ENCODE results near the gene BAAT. TPM values are rescaled to one million over a fixed set of nuclear protein-coding genes. Genes with fewer than 3 reads are reported as not detected.

The BAAT gene
- total and polyA plus RNA-seq, 2 of the 4 experiments (the other 2 are of a cell fraction) = not detected

GRCh38 chr9:101409079-101409477, 24.3 kb upstream of the BAAT start:
- no peak for TF ChIP-seq RCOR1 (IDR thresholded peaks at IDR 0.05; ENCODE audit: insufficient replicate concordance, low read length)
- no peak for TF ChIP-seq RAD21 (IDR thresholded peaks at IDR 0.05; ENCODE audit: low read length)
- TF ChIP-seq, protein P1, sequence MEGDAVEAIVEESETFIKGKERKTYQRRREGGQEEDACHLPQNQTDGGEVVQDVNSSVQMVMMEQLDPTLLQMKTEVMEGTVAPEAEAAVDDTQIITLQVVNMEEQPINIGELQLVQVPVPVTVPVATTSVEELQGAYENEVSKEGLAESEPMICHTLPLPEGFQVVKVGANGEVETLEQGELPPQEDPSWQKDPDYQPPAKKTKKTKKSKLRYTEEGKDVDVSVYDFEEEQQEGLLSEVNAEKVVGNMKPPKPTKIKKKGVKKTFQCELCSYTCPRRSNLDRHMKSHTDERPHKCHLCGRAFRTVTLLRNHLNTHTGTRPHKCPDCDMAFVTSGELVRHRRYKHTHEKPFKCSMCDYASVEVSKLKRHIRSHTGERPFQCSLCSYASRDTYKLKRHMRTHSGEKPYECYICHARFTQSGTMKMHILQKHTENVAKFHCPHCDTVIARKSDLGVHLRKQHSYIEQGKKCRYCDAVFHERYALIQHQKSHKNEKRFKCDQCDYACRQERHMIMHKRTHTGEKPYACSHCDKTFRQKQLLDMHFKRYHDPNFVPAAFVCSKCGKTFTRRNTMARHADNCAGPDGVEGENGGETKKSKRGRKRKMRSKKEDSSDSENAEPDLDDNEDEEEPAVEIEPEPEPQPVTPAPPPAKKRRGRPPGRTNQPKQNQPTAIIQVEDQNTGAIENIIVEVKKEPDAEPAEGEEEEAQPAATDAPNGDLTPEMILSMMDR (conservative IDR thresholded peaks at IDR 0.05; ENCODE audit: low read depth, low read length) = no peak
- no peak for TF ChIP-seq MAZ (IDR thresholded peaks at IDR 0.05; ENCODE audit: borderline replicate concordance, low read depth, low read length)
- no peak for TF ChIP-seq POLR2A (IDR thresholded peaks at IDR 0.05; ENCODE audit: low read depth, low read length)
- no peak for TF ChIP-seq CHD1 (IDR thresholded peaks at IDR 0.05; ENCODE audit: low read depth, low read length)
- TF ChIP-seq MAFK (IDR thresholded peaks at IDR 0.05; ENCODE audit: low read depth, low read length) = no peak
- TF ChIP-seq RFX5 (IDR thresholded peaks at IDR 0.05; ENCODE audit: low read depth, low read length) = no peak
- no peak for TF ChIP-seq ELK1 (IDR thresholded peaks at IDR 0.05; ENCODE audit: borderline replicate concordance, low read depth, low read length)
- no peak for TF ChIP-seq SMC3 (IDR thresholded peaks at IDR 0.05; ENCODE audit: low read depth, low read length)
- no peak for TF ChIP-seq FOS (IDR thresholded peaks at IDR 0.05; ENCODE audit: low read depth, low read length)
- TF ChIP-seq BHLHE40 (IDR thresholded peaks at IDR 0.05; ENCODE audit: low read depth, low read length) = no peak
- TF ChIP-seq USF2 (IDR thresholded peaks at IDR 0.05; ENCODE audit: low read depth, low read length) = no peak
- TF ChIP-seq NFE2L2 (IDR thresholded peaks at IDR 0.05; ENCODE audit: low read depth, low read length) = no peak
- TF ChIP-seq MXI1 (IDR thresholded peaks at IDR 0.05; ENCODE audit: borderline replicate concordance, low read depth, low read length) = no peak
- TF ChIP-seq CEBPB (IDR thresholded peaks at IDR 0.05; ENCODE audit: low read depth, low read length) = no peak
- H3K9me1 ChIP-seq (ENCODE audit: insufficient read depth, low read length) = no peaks in the 10 kb centered on the region
- no peaks in the 10 kb centered on the region for H3K27me3 ChIP-seq (ENCODE audit: control insufficient read depth, insufficient read depth, low read length)
- H4K91ac ChIP-seq (ENCODE audit: insufficient read depth, low read depth, low read length) = no peak overlapping the region
- BruUV-seq (replicated peaks) = no TSS peak
- H2BK15ac ChIP-seq (ENCODE audit: low read depth, low read length) = no peak overlapping the region
- H3K18ac ChIP-seq (ENCODE audit: low read depth, low read length) = no peak overlapping the region
- H3K4me1 ChIP-seq (ENCODE audit: control insufficient read depth, insufficient read depth, low read length) = no peaks in the 10 kb centered on the region
- peaks cover 32% of the 10 kb centered on the region for H3K36me3 ChIP-seq (ENCODE audit: control insufficient read depth, insufficient read depth, low read length)
- no peak overlapping the region for H2BK5ac ChIP-seq (ENCODE audit: low read depth, low read length, poor library complexity, severe bottlenecking)
- DNase-seq (peak; percentile 20), ATAC-seq (ENCODE audit: low read depth) (no peak)
- no peak overlapping the region for H2AFZ ChIP-seq (replicated peaks; ENCODE audit: low read length, poor library complexity)
- H3K27ac ChIP-seq (ENCODE audit: insufficient read depth, low read length) = no peak overlapping the region
- in situ Hi-C loops (cut with MboI; ENCODE audit: low sequenced_read_pairs) (no loop called here), dilution Hi-C loops (cut with HindIII; ENCODE audit: low sequenced_read_pairs, unreplicated experiment) (no loop called here), intact Hi-C loops (cut with micrococcal nuclease) (no loop called here)
- H2AK9ac ChIP-seq (replicated peaks; ENCODE audit: low read depth, low read length, poor library complexity) = no peak overlapping the region
- H3K4ac ChIP-seq (ENCODE audit: low read depth, low read length) = no peak overlapping the region
- H3K4me3 ChIP-seq (ENCODE audit: insufficient read depth, low read depth, low read length) = no peak overlapping the region
- POLR2A ChIA-PET (ENCODE audit: unreplicated experiment) = no interaction called here
- H2AK5ac ChIP-seq (ENCODE audit: low read depth, low read length) = no peak overlapping the region
- no peak overlapping the region for H3K56ac ChIP-seq (ENCODE audit: extremely low read depth, insufficient read depth, low read length)
- H3K4me2 ChIP-seq (ENCODE audit: low read depth, low read length) = no peak overlapping the region
- H2BK20ac ChIP-seq (ENCODE audit: low read depth, low read length) = no peak overlapping the region
- peaks cover 0 to 7% of the 10 kb centered on the region in 2 experiments; a peak in 1 of 4 replicates for H3K79me1 ChIP-seq (ENCODE audit: low read depth in 1 of 2, low read length in 2 of 2)
- H4K8ac ChIP-seq (ENCODE audit: low read depth in 2 of 2, low read length in 2 of 2) = no peak overlapping the region
- H3K14ac ChIP-seq (replicated peaks; ENCODE audit: low read depth, low read length) = no peak overlapping the region
- no peak overlapping the region for H3K23ac ChIP-seq (ENCODE audit: low read depth, low read length)
- no CpG with 5 or more reads among the region's 4 CpGs for WGBS, 2 experiments (ENCODE audit: extremely low coverage in 2 of 2, insufficient read length in 1 of 2)
- CTCF ChIA-PET = no interaction called here
- H2BK120ac ChIP-seq (ENCODE audit: low read depth, low read length) = no peak overlapping the region
- H4K5ac ChIP-seq (ENCODE audit: low read depth, low read length) = no peak overlapping the region
- H3K9ac ChIP-seq (ENCODE audit: low read depth, low read length) = no peak overlapping the region
- H3K9me3 ChIP-seq (ENCODE audit: control insufficient read depth, insufficient read depth, low read length) = peaks cover 66% of the 10 kb centered on the region
- no peaks in the 10 kb centered on the region for H4K20me1 ChIP-seq (ENCODE audit: insufficient read depth, low read length)

All from IMR-90 (cell line).